CD4-positive, alpha-beta T cell treated with Interleukin-10 for 1 hour (primary cell): ENCODE measurements around the gene KDM4C.

ENCODE experiments used
- DNase-seq: peaks from one replicate; pipeline ENCODE4 v3.0.0-alpha.2; 2020

The KDM4C gene

DNA sequence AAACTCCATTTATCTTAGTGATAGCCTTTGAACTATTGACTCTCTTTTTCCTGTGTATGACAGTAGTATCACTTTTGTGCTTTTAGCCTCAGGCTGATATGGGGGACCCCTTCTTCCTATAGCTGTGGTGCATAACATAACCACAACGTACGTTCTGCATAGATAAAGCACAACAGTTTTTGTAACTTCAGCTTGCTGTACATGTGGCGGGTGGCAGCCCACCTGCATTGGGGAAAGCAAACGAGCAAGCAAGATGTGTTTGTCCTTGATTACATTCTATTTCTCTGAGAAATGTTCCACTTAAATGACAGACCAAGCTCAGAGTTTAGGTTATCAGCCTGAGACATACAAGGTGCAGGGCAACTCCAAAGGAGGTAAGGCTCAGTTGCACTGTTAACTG lies 309.4 kb downstream of the KDM4C start:
- no peak for DNase-seq

DNA sequence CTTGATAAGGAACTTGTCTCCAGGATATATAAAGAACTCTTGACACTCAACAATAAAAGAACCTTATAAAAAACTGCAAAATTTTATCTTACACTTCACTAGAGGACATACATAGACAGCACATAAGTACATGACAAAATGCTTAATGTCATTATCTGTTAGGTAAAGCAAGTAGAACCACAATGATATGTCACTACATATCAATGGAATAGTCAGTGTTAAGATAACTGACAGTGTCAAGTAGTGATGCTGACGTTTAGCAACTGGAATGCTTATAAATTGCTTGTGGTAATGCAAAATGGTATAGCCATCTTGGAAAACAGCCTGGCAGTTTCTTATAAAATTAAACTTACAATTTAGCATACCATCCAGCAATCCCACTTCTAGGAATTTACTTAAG lies 314.1 kb downstream of the KDM4C start:
- DNase-seq, result no peak

- DNase-seq, result no peak
These were observed 315.9 kb downstream of the KDM4C start for GRCh38 chr9:7073706-7074105.

DNA sequence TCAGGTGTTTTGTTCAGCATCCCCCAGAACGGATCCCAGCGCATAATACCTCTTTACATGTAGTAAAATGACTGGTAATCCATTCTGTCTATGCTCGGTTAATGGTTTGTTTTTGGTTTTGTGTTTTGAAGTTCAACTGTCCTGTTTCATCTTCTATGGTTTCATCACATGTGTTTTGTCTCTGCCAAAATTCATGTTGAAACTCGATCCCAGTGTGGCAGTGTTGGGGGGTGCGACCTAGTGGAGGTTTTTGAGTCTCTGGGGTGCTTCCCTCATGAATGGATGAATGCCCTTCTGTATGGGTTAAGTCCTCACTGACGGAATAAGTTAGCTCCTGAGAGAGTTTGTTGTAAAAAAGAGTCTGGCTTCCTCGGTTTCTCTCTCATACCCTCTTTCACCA lies 317.4 kb downstream of the KDM4C start:
- DNase-seq, result no peak

- no peak for DNase-seq
These were observed 321.3 kb downstream of the KDM4C start for GRCh38 chr9:7079051-7079450.

DNA sequence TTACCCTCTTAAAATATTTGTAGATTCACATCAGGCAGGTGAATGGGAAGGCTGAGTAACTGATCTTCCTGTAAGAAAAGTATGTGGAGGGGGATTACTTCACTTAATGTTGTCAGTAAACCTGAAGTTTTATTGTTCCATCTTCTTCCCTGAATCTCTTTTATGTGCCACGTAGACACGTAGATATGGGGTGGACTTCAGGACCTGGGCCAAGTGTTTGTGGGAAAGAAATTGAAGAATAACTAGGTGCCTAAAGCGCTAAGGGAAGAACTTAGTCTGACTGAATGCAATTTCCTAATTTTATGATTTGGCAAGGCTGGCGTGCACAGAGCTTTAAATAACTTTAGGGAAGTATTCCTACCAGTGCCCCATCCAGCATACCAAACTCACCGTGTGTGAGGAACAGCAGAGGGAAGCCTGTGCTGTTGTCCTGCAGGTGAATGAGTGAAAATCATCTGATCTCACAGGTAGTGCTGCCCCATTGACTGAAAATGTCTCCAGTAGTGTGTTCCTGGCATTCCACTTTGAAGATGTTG lies 323.4 kb downstream of the KDM4C start:
- DNase-seq, result no peak

GRCh38 chr9:7083192-7083591 lies 325.4 kb downstream of the KDM4C start:
- DNase-seq, result no peak

- no peak for DNase-seq
These were observed 327.6 kb downstream of the KDM4C start for GRCh38 chr9:7085357-7085756.

- DNase-seq, result no peak
These were observed 328.6 kb downstream of the KDM4C start for GRCh38 chr9:7086389-7086788.

GRCh38 chr9:7088611-7089010 lies 330.8 kb downstream of the KDM4C start:
- no peak for DNase-seq

DNA sequence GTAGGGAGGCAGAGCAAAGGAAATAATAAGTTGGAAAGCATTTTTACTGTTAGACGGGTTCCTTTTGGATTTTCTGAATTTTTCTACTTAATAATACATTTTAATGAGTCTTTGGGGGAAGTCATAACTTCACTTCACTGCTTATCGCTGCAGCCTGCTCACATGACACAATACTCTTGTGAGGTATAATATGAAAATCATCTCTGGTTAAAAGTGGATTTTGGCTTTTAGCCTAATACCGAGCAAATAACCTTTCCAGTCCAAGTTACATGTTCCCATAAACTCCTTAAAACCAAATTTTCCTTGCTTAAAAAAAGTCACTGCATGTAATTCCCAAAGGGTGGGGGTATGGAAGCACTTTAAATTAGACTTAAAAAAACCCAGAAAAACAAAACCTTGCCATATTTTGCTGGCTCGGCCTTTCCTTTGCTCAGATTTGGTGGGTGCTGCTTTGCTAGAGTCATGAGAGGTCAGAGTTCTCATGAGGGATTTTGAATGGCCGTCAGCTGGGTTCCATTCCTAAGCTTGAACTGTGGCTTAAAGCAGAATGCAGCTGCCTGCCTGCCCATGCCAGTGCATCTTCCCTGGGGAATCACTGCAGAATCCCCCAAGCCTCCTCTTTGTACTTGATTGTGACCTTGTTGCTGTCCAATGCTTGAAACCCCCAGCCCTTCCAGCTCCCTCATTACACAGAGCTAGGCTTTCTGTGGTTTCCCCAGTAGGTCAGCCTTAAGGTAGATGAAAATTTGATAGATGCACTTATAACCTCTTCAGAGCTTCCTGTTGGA lies 331.8 kb downstream of the KDM4C start:
- DNase-seq, result no peak

- no peak for DNase-seq
These were observed 335.3 kb downstream of the KDM4C start for GRCh38 chr9:7093040-7093439.

DNA sequence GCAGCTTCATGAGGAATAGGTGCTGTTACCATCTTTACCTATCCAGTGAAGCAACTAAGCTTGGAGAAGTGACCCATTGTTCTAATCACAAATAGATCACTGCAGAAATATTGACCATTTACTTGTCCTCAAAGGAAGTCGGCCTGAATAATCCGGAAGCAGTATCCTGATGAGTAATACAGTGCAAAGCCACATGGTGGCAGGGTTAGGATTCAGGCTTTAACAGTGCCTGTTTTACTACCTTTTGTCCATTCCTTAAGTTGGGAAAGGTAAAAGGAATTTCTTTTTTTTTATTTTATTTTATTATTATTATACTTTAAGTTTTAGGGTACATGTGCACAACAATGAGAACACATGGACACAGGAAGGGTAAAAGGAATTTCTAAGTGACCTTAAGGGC lies 336.3 kb downstream of the KDM4C start:
- DNase-seq, result no peak

- DNase-seq, result no peak
These were observed 336.8 kb downstream of the KDM4C start for GRCh38 chr9:7094576-7094975.

DNA sequence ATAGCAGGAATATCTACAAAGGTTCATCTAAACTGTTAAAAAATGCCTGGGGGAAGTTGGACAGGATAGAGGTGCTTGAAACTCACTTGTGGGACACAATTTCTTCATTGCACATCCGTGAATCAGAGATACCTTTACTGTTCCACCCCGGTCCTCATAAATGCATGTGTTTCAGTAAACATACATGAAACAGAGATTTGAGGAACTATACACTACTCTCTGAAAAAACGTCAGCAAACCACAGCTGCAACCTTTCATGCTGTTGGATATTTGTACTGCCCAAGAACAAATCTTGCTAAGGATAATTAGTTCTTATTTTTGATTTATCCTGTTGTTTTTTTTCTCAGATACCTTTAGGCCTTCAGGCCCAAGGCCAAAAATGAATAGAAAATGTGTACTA lies 337.3 kb downstream of the KDM4C start:
- no peak for DNase-seq

DNA sequence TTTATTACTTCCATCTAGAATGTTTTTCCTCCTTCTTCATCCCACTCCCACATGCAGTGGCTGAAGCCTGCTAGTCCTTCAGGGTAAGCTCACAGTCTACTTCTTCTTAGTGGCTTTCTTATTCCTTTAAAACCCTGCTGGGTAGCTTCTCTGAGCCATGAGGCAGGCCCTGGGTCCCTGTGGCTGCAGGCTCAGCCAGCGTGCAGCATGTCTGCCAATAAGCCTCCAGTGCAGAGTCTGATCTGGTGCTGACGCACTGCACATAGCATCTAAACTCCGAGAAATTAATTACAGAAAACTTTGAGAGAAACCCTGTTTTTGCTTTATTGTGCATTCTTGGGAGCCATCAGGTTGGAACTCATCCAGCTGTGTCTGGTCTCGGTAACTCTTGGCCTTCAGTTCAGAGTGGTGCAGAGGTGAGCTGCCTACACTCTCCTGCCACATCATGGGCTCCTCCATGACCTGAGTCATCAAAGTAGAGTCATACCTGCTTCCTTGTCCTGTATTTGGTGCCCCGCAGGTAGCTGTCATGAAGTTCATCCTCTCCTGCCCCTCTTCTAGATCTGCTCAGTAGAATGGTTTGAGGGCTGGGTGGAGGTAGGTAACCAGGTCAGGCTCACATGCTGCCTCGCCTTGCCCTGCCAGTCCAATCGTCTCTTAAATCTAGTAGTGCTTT lies 339.4 kb downstream of the KDM4C start:
- no peak for DNase-seq

DNA sequence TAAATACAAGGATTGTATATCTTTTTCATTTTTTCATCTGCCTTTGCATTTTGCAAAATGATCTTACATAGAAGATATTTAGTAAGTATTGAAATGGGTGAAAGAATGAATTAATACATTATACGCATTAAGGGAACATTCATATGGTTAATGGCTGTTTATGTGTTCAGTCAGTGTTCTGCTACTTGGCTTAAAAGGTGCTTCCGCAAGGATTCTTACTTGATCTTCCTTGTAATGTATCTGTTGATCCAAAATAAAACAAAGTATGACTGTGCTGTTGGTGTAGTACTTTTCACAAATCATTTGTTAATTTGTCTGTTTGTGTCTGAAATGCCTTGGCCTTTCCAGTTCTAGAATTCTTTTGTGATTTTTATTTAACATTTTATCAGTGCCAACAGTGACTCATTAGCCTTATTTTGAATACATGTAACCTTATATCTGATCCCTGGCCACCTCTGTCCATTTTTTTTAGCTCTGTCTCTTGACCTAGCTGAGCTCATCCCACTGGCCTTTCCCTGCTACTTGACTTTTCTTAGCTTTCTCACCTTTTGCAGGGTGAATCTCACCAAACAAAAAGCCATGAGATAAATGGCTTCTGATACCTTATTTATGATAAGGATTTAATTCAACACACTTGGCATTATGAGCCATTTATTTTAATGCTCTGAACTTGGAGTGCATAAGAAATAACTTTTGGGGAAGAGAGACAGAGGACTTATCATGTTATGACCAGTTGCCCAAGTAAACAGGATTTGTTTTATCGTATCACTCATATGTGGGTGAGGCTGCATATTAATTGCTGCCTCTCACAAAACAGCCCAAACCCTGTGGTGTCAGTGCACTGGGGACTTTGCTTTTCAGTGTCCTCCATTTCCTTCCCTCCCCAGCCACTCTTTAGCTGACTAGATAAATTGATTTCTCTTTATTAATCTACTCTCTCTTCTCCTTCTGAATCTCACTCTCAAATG lies 340.3 kb downstream of the KDM4C start:
- no peak for DNase-seq

DNA sequence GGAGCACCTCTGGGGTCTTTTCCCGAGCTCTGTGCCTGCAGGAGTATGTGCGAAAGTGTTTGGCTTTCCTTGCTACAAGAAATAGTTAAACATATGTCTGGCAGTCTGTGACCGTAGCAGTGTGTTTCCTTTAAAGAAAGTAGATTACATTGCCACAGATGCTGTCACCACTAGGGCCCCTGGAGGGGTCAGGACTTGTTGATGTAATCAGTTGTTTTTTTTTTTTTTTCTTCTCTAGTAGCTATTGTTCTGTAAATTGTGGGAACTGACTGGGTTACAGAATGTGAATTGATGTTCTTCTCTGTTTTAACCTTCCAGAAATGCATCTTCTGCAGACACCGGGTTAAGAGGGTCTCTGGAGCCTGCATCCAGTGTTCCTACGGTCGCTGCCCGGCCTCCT lies 345.6 kb downstream of the KDM4C start:
- no peak for DNase-seq

DNA sequence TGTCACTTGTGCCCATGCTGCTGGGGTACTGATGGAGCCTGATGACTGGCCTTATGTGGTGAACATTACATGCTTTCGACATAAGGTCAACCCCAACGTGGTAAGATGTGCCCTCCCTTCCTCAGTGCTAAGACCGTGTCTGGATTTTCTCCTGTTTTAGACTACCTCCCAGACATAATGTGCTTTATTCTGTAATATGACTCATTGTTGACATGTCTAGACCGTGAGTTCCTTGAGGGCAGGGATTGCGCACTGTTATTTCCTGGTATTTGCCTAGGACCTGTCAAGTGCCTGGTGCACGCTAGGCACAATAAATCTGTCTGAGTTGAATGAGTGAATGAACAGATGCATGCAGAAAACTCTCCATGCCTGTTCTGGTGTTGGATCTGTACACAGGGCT lies 346.0 kb downstream of the KDM4C start:
- DNase-seq, result no peak

DNA sequence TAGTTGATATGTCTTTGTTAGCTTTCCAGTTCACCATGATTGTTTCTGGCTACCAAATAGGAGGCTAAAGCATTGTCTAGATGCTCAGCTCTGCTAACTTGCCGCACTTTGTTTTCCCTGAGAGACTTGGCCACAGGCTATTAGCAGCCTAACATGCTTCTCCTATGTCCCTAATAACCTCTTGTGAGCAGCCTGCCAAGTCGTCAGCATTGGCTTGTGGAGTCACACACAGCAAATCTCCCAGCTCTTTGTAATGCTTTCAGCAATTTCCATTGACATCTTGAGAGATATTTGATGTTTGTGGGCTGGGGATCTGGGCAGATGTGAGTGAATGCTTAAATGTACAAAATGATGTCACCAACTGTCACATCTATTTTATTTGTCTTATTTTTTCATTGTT lies 346.9 kb downstream of the KDM4C start:
- no peak for DNase-seq

DNA sequence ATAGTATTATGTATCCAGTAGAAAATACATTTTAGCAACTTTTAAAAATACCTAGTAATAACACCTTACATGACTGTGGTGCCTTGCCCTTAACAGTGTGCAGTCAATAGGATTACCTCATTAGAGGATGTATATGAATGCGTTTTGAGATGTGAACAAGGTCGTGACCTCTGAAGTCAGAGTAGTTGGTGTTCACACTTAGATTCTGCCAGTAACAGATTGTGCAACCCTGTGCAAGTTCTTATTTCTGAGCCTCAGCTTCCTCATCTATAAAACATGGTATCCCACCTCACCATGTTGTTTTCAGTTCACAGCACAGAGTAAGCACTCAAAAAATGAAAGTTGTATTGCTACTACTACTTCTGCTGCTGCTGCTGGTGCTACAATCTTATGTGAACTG lies 347.3 kb downstream of the KDM4C start:
- no peak for DNase-seq

DNA sequence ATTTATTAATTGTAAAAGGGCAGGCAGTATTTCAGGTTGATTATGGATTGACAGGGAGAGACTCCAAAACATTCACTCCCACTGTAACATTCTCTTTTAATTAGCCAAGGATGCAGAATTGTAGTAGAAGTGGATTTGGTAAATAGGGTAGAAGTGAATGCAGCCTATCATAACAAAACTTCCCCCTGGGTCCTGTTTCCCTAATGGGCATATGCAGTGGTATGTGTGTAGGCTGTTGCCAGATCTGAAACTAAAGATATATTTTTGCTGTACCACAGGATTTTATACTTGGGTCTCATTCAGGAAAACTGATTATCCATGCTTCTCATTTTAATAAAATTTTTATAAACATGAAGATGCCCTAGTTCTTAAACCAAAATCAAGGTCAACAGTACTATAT lies 351.2 kb downstream of the KDM4C start:
- no peak for DNase-seq

GRCh38 chr9:7111413-7111812 lies 353.6 kb downstream of the KDM4C start:
- DNase-seq, result no peak
